GM21526 (cell line): ENCODE measurements around the gene MCUR1.

Experiments used
- ATAC-seq: cut with Tn5 transposase; IDR thresholded peaks from one replicate; pipeline ENCODE4 v1.9.1; 2021; ENCODE audit warnings: moderate library complexity; ENCODE audit not compliant: unreplicated experiment, low FRiP score

The MCUR1 gene

GRCh38 chr6:13742961-13743735 is 71.2 kb downstream of the MCUR1 start:
- no peak for ATAC-seq

- no peak for ATAC-seq
Observed at GRCh38 chr6:13741365-13741764, 73.0 kb downstream of the MCUR1 start.
